Fibroblast of villous mesenchyme (primary cell): ENCODE measurements around the gene CFAP45. TPM values are rescaled to one million over a fixed set of nuclear protein-coding genes. Genes with fewer than 3 reads are reported as not detected.

Experiments used
- DNase-seq: peaks from one replicate; pipeline ENCODE4 v3.0.0-alpha.2; 2010; ENCODE audit warnings: low read depth
- H3K4me3 ChIP-seq: 2 replicates; pipeline ENCODE4 v1.5.1; 2011; ENCODE audit warnings: low read depth, mild to moderate bottlenecking, low read length
- total RNA-seq: library from RNA; depleted of rRNA; stranded (reverse); fragments of >200 nt; gene quantifications from 2 replicates; pipeline ENCODE4 v1.2.3, GENCODE V29; 2012
- TF ChIP-seq, protein P1 (sequence below): IDR thresholded peaks from 2 replicates; pipeline ENCODE4 v1.5.1; 2012; ENCODE audit warnings: low read depth, mild to moderate bottlenecking, low read length; ENCODE audit not compliant: insufficient read depth

The CFAP45 gene
- total RNA-seq, 1 donor: 0.43 TPM

DNA sequence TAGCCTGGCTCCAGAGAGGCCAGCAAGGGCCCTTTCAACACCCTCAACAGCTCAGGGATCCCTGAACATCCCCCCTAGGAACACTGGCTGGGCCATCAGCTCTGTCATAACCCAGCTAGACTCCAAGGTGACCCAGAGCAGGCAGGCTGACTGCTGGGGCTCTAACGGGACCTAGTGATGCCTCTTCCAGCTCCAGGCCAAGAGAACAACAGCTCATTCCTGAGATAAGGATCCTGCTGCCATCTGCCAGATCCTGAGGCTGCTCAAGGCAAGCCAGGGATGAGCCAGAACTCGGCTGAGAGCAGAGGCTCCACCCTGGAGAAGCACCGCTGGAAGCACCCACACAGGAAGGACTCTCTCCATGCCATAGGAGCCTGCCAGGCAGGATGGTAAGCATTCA is 39.5 kb downstream of the CFAP45 start:
- no peak for DNase-seq
- no peak overlapping the region for H3K4me3 ChIP-seq
- TF ChIP-seq, protein P1, sequence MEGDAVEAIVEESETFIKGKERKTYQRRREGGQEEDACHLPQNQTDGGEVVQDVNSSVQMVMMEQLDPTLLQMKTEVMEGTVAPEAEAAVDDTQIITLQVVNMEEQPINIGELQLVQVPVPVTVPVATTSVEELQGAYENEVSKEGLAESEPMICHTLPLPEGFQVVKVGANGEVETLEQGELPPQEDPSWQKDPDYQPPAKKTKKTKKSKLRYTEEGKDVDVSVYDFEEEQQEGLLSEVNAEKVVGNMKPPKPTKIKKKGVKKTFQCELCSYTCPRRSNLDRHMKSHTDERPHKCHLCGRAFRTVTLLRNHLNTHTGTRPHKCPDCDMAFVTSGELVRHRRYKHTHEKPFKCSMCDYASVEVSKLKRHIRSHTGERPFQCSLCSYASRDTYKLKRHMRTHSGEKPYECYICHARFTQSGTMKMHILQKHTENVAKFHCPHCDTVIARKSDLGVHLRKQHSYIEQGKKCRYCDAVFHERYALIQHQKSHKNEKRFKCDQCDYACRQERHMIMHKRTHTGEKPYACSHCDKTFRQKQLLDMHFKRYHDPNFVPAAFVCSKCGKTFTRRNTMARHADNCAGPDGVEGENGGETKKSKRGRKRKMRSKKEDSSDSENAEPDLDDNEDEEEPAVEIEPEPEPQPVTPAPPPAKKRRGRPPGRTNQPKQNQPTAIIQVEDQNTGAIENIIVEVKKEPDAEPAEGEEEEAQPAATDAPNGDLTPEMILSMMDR: no peak

DNA sequence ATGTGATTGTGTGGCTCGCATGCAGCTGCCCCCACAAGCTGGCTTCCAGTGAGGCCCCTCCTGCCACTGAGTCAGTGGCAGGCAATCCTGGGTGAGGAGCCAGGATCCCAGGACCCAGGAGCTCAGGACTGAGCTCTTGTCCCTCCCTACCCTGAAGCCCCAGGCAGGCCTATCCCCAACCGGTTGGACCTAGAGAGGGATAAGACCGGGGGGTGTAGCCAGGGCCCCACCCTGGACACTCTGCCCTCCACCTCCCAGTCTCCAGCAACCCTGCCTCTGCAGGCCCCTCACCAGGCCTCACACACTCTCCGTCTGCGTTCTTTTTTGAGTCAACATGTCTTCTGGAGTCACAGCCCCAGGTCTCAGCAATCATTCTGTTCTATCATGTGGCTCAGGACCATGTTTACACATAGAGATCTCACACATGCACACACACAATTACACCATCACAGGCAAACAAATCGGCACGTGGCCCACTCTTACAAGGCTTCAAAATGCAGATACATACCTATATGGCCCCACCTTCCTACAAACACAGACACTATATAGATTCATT is 40.1 kb downstream of the CFAP45 start:
- TF ChIP-seq, protein P1: no peak
- no peak for DNase-seq
- H3K4me3 ChIP-seq: no peak overlapping the region

DNA sequence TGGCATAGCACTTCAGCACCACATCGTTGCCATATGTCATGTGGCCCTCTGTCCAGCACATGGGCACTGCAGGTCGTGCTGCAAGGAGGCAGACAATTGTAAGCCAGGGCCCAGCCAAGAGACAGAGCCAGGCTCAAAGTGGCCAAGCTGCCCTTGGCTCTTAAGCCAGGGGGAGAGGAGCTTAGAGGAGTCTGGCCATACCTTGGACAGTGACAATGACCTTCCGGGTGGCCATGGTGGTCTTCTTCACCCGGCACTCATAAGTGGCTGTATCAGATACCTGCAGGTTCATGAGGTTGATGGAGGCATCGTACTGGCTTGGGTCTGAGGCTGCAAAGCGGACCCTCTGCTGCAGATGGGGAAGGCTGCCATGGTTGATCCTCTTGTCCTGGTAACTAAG is 42.1 kb downstream of the CFAP45 start:
- DNase-seq: no peak
- no peak overlapping the region for H3K4me3 ChIP-seq
- TF ChIP-seq, protein P1: no peak

DNA sequence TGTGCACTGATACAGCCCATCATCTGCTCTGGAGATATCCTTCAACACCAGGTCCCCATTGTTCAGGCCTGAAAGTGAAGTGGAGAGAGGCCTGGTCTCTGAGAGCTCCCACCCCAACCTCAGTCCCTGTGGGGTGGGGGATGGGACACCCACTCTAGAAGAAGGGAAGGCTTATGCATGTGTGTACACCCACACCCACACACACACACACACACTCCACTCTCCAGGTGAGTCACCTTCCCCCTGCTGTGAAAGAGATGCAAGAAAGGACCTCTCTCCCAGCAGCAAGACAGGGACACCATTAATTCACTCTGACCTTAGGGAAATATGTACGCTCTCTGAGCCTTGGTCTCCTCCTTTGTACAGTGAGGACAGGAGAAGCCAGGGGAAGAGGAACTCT is 43.4 kb downstream of the CFAP45 start:
- no peak overlapping the region for H3K4me3 ChIP-seq
- TF ChIP-seq, protein P1: no peak
- DNase-seq: no peak

DNA sequence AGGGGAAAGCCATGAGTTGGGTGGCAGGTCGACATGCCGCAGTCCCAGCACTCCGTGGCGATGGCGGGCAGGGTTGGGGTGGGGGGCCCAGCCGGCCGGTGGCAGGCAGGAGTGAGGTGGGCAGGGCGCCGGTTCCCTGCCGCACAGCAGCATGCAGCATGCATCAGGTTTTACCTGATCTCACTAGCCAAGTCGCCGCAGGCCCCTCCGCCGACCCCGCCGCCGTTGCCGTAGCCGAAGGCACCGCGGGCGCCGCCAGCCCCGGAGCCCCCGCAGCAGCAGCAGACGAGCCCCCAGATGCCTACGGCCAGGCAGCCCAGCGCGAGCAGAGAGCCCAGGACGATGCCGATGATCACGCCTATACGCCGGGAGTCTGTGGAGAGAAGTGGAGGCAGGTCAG is 44.3 kb downstream of the CFAP45 start:
- DNase-seq: no peak
- TF ChIP-seq, protein P1: no peak
- H3K4me3 ChIP-seq: no peak overlapping the region

DNA sequence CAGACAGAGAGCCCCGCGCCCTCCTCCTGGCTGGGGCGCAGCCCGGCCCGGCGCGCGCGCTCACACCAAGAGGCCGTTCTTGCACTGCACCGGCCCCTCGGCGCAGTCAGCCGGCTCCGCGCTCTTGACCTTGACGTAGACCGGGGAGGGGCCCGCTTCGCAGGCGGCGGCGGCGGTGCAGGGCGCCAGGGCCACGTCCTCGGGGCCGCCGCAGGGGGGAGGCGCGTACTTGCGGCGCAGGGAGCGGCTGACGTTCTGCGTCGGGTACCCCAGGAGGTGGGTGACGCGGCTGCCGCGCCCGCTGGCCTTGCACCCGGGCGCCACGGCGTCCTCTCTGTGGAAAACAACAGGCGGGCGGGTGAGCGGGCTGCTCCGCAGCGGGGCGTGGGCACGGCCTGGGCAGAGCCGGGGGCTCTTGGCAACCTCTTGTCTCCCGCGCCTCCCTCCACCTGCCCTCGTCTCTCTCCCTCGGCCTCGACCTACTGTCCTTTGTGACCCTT is 45.2 kb downstream of the CFAP45 start:
- TF ChIP-seq, protein P1: no peak
- H3K4me3 ChIP-seq: peak overlapping the region; percentile 68
- peak; percentile 91 for DNase-seq
